GM12878 (cell line): ENCODE results near the gene SLC7A1. TPM values are rescaled to one million over a fixed set of nuclear protein-coding genes. Genes with fewer than 3 reads are reported as not detected.

Experiments
- ATAC-seq: fragments of 200-7000 bp; cut with Tn5 transposase; 3 replicates; pipeline ENCODE4 v1.9.1; 2020; ENCODE audit warnings: mild to moderate bottlenecking, moderate library complexity
- BruUV-seq: library from RNA; stranded (reverse); fragments of 400-500 nt; replicated peaks from 2 replicates; lab custom pipeline; 2021; lab: Mats Ljungman, UMichigan
- CTCF ChIA-PET: fragments of 300-600 bp; sonication (Branson Sonifier 250); formaldehyde crosslinking; extraction: SDS; loops from one replicate; lab custom pipeline; 2021; ENCODE audit warnings: inconsistent platforms; lab: Yijun Ruan, JAX
- POLR2A ChIA-PET: fragments of 350-600 bp; formaldehyde crosslinking; extraction: SDS; loops from one replicate; lab custom pipeline; 2021; ENCODE audit warnings: inconsistent platforms; lab: Charles Lee
- RAD21 ChIA-PET: fragments of 300-600 bp; sonication (Branson Sonifier 250); formaldehyde crosslinking; loops from one replicate; lab custom pipeline; 2023; ENCODE audit warnings: antibody characterized with exemption; ENCODE audit not compliant: unreplicated experiment; lab: Charles Lee
- SMC1A ChIA-PET: fragments of 300-600 bp; sonication (Branson Sonifier 250); formaldehyde crosslinking; loops from one replicate; lab custom pipeline; 2023; ENCODE audit not compliant: unreplicated experiment, uncharacterized antibody; lab: Charles Lee
- DNase-seq: peaks from one replicate; pipeline ENCODE4 v3.0.0-alpha.2; 2011; ENCODE audit warnings: low read depth, low spot score
- FAIRE-seq: peaks from 3 replicates; lab custom pipeline; 2011; peaks lifted over from hg19 to GRCh38; lab: Jason Lieb, UNC
- H2AFZ ChIP-seq: 2 replicates; pipeline ENCODE4 v1.6.0; 2011; ENCODE audit warnings: low read depth, low read length, control low read depth; ENCODE audit not compliant: control insufficient read depth
- H3K27ac ChIP-seq: 2 replicates; pipeline ENCODE4 v1.5.1; 2011; ENCODE audit warnings: control low read depth; ENCODE audit not compliant: control insufficient read depth, insufficient read depth
- H3K27me3 ChIP-seq, 2 experiments: replicated peaks in 1 of 2; 2 replicates each; pipeline versions ENCODE4 v1.6.0 to v1.6.1; 2011; ENCODE audit warnings: low read length in 1 of 2; ENCODE audit not compliant: control insufficient read depth in 2 of 2, insufficient read depth in 2 of 2
- H3K36me3 ChIP-seq, 2 experiments: 2 replicates each; pipeline ENCODE4 v1.5.1; 2011; ENCODE audit warnings: low read length in 1 of 2; ENCODE audit not compliant: control insufficient read depth in 2 of 2, insufficient read depth in 2 of 2
- H3K4me1 ChIP-seq: 2 replicates; pipeline ENCODE4 v1.6.1; 2011; ENCODE audit warnings: mild to moderate bottlenecking, low read length, moderate library complexity, mixed read lengths; ENCODE audit not compliant: control insufficient read depth, insufficient read depth
- H3K4me2 ChIP-seq: 2 replicates; pipeline ENCODE4 v1.6.0; 2011; ENCODE audit warnings: control low read depth; ENCODE audit not compliant: control insufficient read depth, insufficient read depth
- H3K4me3 ChIP-seq: fragments of 200-600 bp; sonication (generic); 2 replicates; pipeline ENCODE4 v1.5.1; 2016
- H3K79me2 ChIP-seq: 2 replicates; pipeline ENCODE4 v1.6.0; 2011; ENCODE audit warnings: low read length; ENCODE audit not compliant: control insufficient read depth, insufficient read depth
- H3K9ac ChIP-seq: 2 replicates; pipeline ENCODE4 v1.8.0; 2011; ENCODE audit warnings: low read length, control low read depth, mixed read lengths; ENCODE audit not compliant: control insufficient read depth, insufficient read depth
- H3K9me3 ChIP-seq: replicated peaks from 3 replicates; pipeline ENCODE4 v1.5.1; 2011; ENCODE audit warnings: mild to moderate bottlenecking, low read length; ENCODE audit not compliant: control insufficient read depth, insufficient read depth
- H4K20me1 ChIP-seq: 2 replicates; pipeline ENCODE4 v1.6.0; 2011; ENCODE audit not compliant: control insufficient read depth, insufficient read depth
- CBX3 ChIP-seq: fragments of 200-600 bp; sonication (generic); IDR thresholded peaks from 2 replicates; pipeline ENCODE4 v1.6.1; 2016; ENCODE audit warnings: low read depth, borderline replicate concordance
- CREM ChIP-seq: IDR thresholded peaks from 2 replicates; pipeline ENCODE4 v1.6.1; 2014; ENCODE audit warnings: antibody characterized with exemption, low read depth
- EGR1 ChIP-seq, 2 experiments: IDR thresholded peaks; 1 replicate in 1 of 2; 2 replicates in 1 of 2; pipeline ENCODE4 v1.6.1; 2011 to 2012; ENCODE audit warnings: low read depth in 2 of 2, low read length in 2 of 2, borderline replicate concordance in 1 of 2, mild to moderate bottlenecking in 1 of 2, moderate library complexity in 1 of 2
- HDGF ChIP-seq: fragments of 450-650 bp; IDR thresholded peaks from 2 replicates; pipeline ENCODE4 v1.6.1; 2016; ENCODE audit warnings: antibody characterized with exemption
- LARP7 ChIP-seq: fragments of 450-650 bp; IDR thresholded peaks from 2 replicates; pipeline ENCODE4 v1.6.1; 2017; ENCODE audit warnings: mild to moderate bottlenecking
- RFX5 ChIP-seq: IDR thresholded peaks from 2 replicates; pipeline ENCODE4 v1.6.1; 2011; ENCODE audit warnings: low read depth, low read length, improper control_type of control experiment
- STAT3 ChIP-seq: IDR thresholded peaks from 2 replicates; pipeline ENCODE4 v1.6.1; 2011; ENCODE audit warnings: low read depth, low read length, improper control_type of control experiment
- ZBTB11 ChIP-seq: fragments of 450-650 bp; formaldehyde crosslinking; IDR thresholded peaks from 2 replicates; pipeline ENCODE4 v1.5.0; 2022; ENCODE audit warnings: mild to moderate bottlenecking, missing genetic modification characterization
- ZNF24 ChIP-seq: fragments of 450-650 bp; IDR thresholded peaks from 2 replicates; pipeline ENCODE4 v1.6.1; 2017; ENCODE audit warnings: antibody characterized with exemption, mild to moderate bottlenecking
- WGBS: methylation state at CpG from one replicate; pipeline ENCODE4 v1.1.6; 2016; ENCODE audit warnings: low lambda C conversion rate; ENCODE audit not compliant: insufficient replicate concordance, insufficient coverage; ENCODE audit errors: missing lambda C conversion rate; 5-methylcytosine and 5-hydroxymethylcytosine counted together
- in situ Hi-C: fragments of 300-500 bp; cut with MboI; formaldehyde crosslinking; loops from 9 replicates; pipeline ENCODE4 v1.14.3; 2018; ENCODE audit warnings: mixed read lengths
- intact Hi-C: fragments of 100-400 bp; cut with micrococcal nuclease; formaldehyde crosslinking; loops from one replicate; pipeline ENCODE4 v1.14.2; 2022; ENCODE audit not compliant: unreplicated experiment
- polyA plus RNA-seq, 11 experiments: library from polyadenylated mRNA; depleted of rRNA in 4 of 11; unstranded in 6 of 11; stranded (reverse) in 5 of 11; fragments of >200 nt; fragmentation: Nextera tagmentation in 4 of 11; fragmentation: Illumina TruSeq in 1 of 11; extraction: Ambion mirVana in 4 of 11; extraction: Trizol in 1 of 11; gene quantifications; 1 replicate in 1 of 11; 2 replicates in 10 of 11; pipeline versions ENCODE4 v1.2.1 to v1.2.3, GENCODE V29; 2011 to 2016; ENCODE audit warnings: inconsistent platforms in 2 of 11, missing spikeins in 2 of 11, low read depth in 1 of 11
- total RNA-seq, 4 experiments: library from RNA; depleted of rRNA in 3 of 4; stranded (reverse); fragments of >200 nt in 3 of 4; fragmentation: Illumina TruSeq in 1 of 4; extraction: Trizol in 1 of 4; gene quantifications; 2 replicates each; pipeline versions ENCODE4 v1.2.1 to v1.2.3, GENCODE V29; 2013 to 2021

Gene SLC7A1
- total and polyA plus RNA-seq, 10 of the 15 experiments (the other 5 are each of a cell fraction or from before 2014, with no cell fraction given): 6.4 to 91.7 (median 23.4) TPM

- H3K36me3 ChIP-seq: peaks cover 17 to 49% of the 10 kb centered on the region in 2 experiments
- no peaks in the 10 kb centered on the region for H3K27me3 ChIP-seq
- DNase-seq: no peak
- RAD21 ChIA-PET: no interaction called here
- CTCF ChIA-PET: no interaction called here
- no peak for FAIRE-seq
- H4K20me1 ChIP-seq: peaks cover 2% of the 10 kb centered on the region; the same call in 1 of the 2 replicates
- SMC1A ChIA-PET: no interaction called here
- no peak for ATAC-seq
- H3K4me3 ChIP-seq: no peak overlapping the region
- in situ Hi-C loops: no loop called here
- no peaks in the 10 kb centered on the region for H3K4me1 ChIP-seq
- H3K9me3 ChIP-seq: no peaks in the 10 kb centered on the region
- POLR2A ChIA-PET: no interaction called here
- intact Hi-C loops: no loop called here
- no TSS peak for BruUV-seq
- H3K79me2 ChIP-seq: peaks cover 4% of the 10 kb centered on the region; the same call in 1 of the 2 replicates
- H3K9ac ChIP-seq: no peak overlapping the region
- 100% methylated on average over 6 of the region's 6 CpGs for WGBS
- no peak overlapping the region for H3K4me2 ChIP-seq
- no peak for TF ChIP-seq LARP7
- no peak for TF ChIP-seq EGR1 (IDR thresholded peaks at IDR 0.05; ENCODE audit: borderline replicate concordance in 1 of 2, low read depth in 2 of 2, low read length in 2 of 2)
- no peak for TF ChIP-seq CBX3
- no peak for TF ChIP-seq ZBTB11 (CRISPR knock-in tag)
- no peak for TF ChIP-seq RFX5
- TF ChIP-seq ZNF24: no peak
- no peak for TF ChIP-seq HDGF
- TF ChIP-seq CREM: no peak
- TF ChIP-seq STAT3: no peak
- TF ChIP-seq, all 136 proteins: peak for 0
- H3K27ac ChIP-seq: no peak overlapping the region
- no peak overlapping the region for H2AFZ ChIP-seq
Measured at GRCh38 chr13:29551214-29551613, 44.3 kb downstream of the SLC7A1 start.
